ENCODE results near the gene SOCS1. TPM values are rescaled to one million over a fixed set of nuclear protein-coding genes. Genes with fewer than 3 reads are reported as not detected.

SOCS1 gene
- total RNA-seq, 1 experiment from 2014 or later = 2.6 TPM

DNA sequence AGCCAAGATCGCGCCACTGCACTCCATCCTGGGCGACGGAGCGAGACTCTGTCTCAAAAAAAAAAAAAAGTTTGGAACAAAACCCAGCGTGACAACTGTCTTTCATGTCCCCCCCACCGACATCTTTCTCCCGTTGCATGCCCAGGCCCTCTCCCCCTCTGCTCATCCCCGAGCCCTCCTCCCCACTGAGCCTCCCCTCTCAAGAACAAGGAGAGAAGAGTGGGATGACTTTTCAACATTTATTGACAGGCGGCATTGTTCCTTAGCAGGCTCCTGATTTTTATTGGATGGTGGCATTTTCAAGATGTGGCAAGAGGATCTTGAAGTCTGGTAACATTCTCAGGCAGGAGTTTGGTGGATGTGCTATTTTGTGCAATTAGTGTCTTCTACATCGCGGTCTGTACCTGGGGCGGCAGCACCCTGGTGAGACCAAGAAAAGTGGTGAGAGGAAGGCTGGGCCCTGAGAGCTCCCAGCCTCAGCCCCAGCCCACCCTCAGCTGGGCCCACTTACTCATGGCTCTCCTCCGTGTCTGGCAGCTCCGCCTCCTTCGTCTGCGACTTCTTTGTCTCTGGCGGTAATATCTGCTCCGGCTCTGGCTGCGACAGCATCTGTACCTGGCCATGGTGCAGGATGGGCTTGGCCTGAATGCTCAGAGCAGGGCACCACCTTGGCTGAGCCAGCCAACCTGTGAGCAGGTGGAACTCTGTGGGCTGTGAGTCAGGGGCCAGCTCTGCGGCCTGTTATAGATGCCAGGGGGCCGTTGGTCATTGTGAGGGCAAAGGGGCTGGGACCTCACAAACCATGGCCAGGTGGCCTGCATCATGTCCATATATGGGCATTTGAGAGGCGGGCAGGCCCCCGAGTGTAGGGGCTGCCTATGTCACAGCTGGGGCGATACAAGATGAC lies 24.9 kb upstream of the SOCS1 start, which contains the start of gene PRM1:
Gene PRM1 (minus strand): TSS at position 715 of the 907 bp plus-strand sequence. CDS start 92 bp downstream, at position 623.
- DNase-seq (ENCODE audit: low spot score) = no peak
- TF ChIP-seq EZH2 (IDR thresholded peaks at IDR 0.05; ENCODE audit: borderline replicate concordance, low read depth, low read length, poor library complexity, severe bottlenecking) (no peak), CTCF (conservative IDR thresholded peaks at IDR 0.05; ENCODE audit: low read depth, low read length) (no peak)
- BruUV-seq (replicated peaks) = no TSS peak
- Histone ChIP-seq H3K4me1 (ENCODE audit: insufficient read depth, low read length, poor library complexity, severe bottlenecking) (no peaks in the 10 kb centered on the region), H3K27me3 (replicated peaks; ENCODE audit: insufficient read depth, low read depth, low read length, poor library complexity) (no peaks in the 10 kb centered on the region), H3K4me3 (ENCODE audit: low read depth, low read length, poor library complexity, severe bottlenecking) (no peak within 1 kb of the TSS), H3K27ac (ENCODE audit: low read depth, low read length, poor library complexity, severe bottlenecking) (no peak within 1 kb of the TSS), H3K9me3 (ENCODE audit: low read depth, low read length, poor library complexity, severe bottlenecking) (no peaks in the 10 kb centered on the region), H3K36me3 (ENCODE audit: insufficient read depth, low read length, poor library complexity, severe bottlenecking) (no peaks in the 10 kb centered on the region)
- ChIA-PET POLR2A (ENCODE audit: low non-redundant PET) (no interaction called here), CTCF (no interaction called here)
- intact Hi-C loops (cut with micrococcal nuclease; ENCODE audit: unreplicated experiment) = no loop called here

DNA sequence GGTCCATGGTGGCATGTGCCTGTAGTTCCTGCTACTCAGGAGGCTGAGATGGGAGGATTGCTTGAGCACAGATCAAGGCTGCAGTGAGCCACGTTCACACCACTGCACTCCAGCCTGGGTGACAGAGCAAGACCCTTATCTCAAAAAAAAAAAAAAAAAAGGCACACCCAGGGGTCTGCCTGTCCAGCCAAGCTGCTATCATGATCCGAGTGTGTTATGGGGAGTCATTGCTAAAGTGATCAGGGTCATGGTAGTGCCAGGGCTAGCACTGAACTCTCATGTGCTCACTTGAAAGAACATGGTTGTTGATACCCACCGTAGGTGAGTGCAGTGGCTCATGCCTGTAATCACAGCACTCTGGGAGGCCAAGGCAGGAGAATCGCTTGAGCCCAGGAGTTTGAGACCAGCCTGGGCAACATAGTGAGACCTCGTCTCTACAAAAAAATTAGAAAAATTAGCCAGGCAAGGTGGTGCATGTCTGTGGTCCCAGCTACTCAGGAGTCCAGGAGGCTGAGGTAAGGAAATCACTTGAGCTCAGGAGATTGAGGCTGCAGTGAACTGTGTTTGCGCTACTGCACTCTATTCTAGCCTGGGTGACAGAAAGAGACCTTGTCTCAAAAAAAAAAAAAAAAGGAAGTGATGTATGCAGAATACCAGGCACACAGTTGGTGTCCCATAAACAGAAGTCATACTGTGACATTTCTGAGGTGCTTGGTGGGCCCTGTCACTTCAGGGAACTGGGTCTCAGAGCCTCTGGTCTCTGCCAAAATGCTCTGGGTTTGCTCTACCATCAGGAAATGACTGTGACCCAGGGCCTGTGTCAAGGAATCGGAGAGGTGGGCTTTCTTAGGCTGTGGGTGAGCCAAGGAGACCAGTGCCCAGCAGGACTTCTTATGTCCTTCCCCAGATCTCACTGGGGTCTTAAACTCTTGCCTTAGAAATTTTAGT lies 23.0 kb upstream of the SOCS1 start:
- no peaks in the 10 kb centered on the region for H3K36me3 ChIP-seq (ENCODE audit: insufficient read depth, low read length, poor library complexity, severe bottlenecking)
- intact Hi-C loops (cut with micrococcal nuclease; ENCODE audit: unreplicated experiment) = no loop called here

More for the DNA sequence above, 23.0 kb upstream of the SOCS1 start:
- Histone ChIP-seq H3K4me1 (ENCODE audit: insufficient read depth, low read length, poor library complexity, severe bottlenecking) (no peaks in the 10 kb centered on the region), H3K9me3 (ENCODE audit: low read depth, low read length, poor library complexity, severe bottlenecking) (no peaks in the 10 kb centered on the region), H3K4me3 (ENCODE audit: low read depth, low read length, poor library complexity, severe bottlenecking) (no peak overlapping the region), H3K27me3 (replicated peaks; ENCODE audit: insufficient read depth, low read depth, low read length, poor library complexity) (no peaks in the 10 kb centered on the region), H3K27ac (ENCODE audit: low read depth, low read length, poor library complexity, severe bottlenecking) (no peak overlapping the region)
- no peak for TF ChIP-seq CTCF (conservative IDR thresholded peaks at IDR 0.05; ENCODE audit: low read depth, low read length)
- no peak for TF ChIP-seq EZH2 (IDR thresholded peaks at IDR 0.05; ENCODE audit: borderline replicate concordance, low read depth, low read length, poor library complexity, severe bottlenecking)
- no TSS peak for BruUV-seq (replicated peaks)
- no peak for DNase-seq (ENCODE audit: low spot score)
- ChIA-PET CTCF (no interaction called here), POLR2A (ENCODE audit: low non-redundant PET) (no interaction called here)

Data from A673 (cell line).